Spinal cord (tissue), 10 donors: Measurements from ENCODE around the gene KCNH8. TPM values are rescaled to one million over a fixed set of nuclear protein-coding genes. Genes with fewer than 3 reads are reported as not detected.
"Not testable (repeated sequence)": the region's sequence is repeated elsewhere in the genome, so short reads cannot be mapped to it uniquely, and the experiment has no call there.

Experiments
- DNase-seq, 6 donors: peaks; one replicate each; pipeline versions ENCODE4 v3.0.0 to v3.0.0-alpha.2; 2013 to 2015; ENCODE audit warnings: low spot score in 6 of 6, low read depth in 4 of 6
- H3K27ac ChIP-seq: one replicate; pipeline ENCODE4 v1.5.1; 2013; ENCODE audit warnings: low read depth, low read length, control low read depth
- H3K27me3 ChIP-seq: one replicate; pipeline ENCODE4 v1.6.1; 2013; ENCODE audit warnings: low read length; ENCODE audit not compliant: control insufficient read depth, insufficient read depth
- H3K36me3 ChIP-seq: one replicate; pipeline ENCODE4 v1.6.1; 2013; ENCODE audit warnings: low read length; ENCODE audit not compliant: control insufficient read depth, insufficient read depth
- H3K4me1 ChIP-seq: one replicate; pipeline ENCODE4 v1.6.1; 2013; ENCODE audit warnings: low read length; ENCODE audit not compliant: control insufficient read depth, insufficient read depth
- H3K4me3 ChIP-seq: one replicate; pipeline ENCODE4 v1.5.1; 2013; ENCODE audit warnings: low read depth, low read length, control low read depth
- H3K9me3 ChIP-seq: one replicate; pipeline ENCODE4 v1.6.1; 2013; ENCODE audit warnings: low read length; ENCODE audit not compliant: control insufficient read depth, insufficient read depth
- WGBS: methylation state at CpG from one replicate; pipeline ENCODE4 v1.1.5; 2013; ENCODE audit warnings: missing lambda C conversion rate; ENCODE audit not compliant: insufficient coverage; 5-methylcytosine and 5-hydroxymethylcytosine counted together
- polyA plus RNA-seq, 2 donors: library from polyadenylated mRNA; unstranded; fragments of 120-200 nt; gene quantifications; one replicate each; pipeline ENCODE4 v1.2.1, GENCODE V29; 2013; ENCODE audit not compliant: insufficient read length in 2 of 2
- total RNA-seq, 2 donors: library from RNA; depleted of rRNA in 1 of 2; stranded (reverse); fragments of 120-200 nt in 1 of 2; fragments of >200 nt in 1 of 2; gene quantifications; one replicate each; pipeline versions ENCODE4 v1.2.3 to v1.2.4, GENCODE V29; 2013 to 2014
- donor health status: healthy.

Gene KCNH8
- total and polyA plus RNA-seq, 4 donors: 4.1 to 10.6 (median 7.8) TPM

GRCh38 chr3:19231792-19232461, 83.6 kb downstream of the KCNH8 start:
- no peaks in the 10 kb centered on the region for H3K27me3 ChIP-seq

GRCh38 chr3:19232566-19232965, 84.3 kb downstream of the KCNH8 start:
- DNase-seq: no peak
- Histone ChIP-seq H3K4me3 (no peak overlapping the region), H3K36me3 (peaks cover 3% of the 10 kb centered on the region), H3K27ac (no peak overlapping the region), H3K27me3 (no peaks in the 10 kb centered on the region), H3K9me3 (no peaks in the 10 kb centered on the region), H3K4me1 (no peaks in the 10 kb centered on the region)
- 52% methylated on average over 2 of the region's 2 CpGs for WGBS

More at GRCh38 chr3:19231792-19232461, 83.6 kb downstream of the KCNH8 start:
- peaks cover 3% of the 10 kb centered on the region for H3K36me3 ChIP-seq
- no peaks in the 10 kb centered on the region for H3K4me1 ChIP-seq
- WGBS: 80% methylated on average over 2 of the region's 4 CpGs
- H3K9me3 ChIP-seq: no peaks in the 10 kb centered on the region
- no peak overlapping the region for H3K4me3 ChIP-seq
- peak in 1 of 6 donors; percentile 7 for DNase-seq
- no peak overlapping the region for H3K27ac ChIP-seq

- H3K4me1 ChIP-seq, H3K36me3 ChIP-seq, H3K9me3 ChIP-seq, H3K4me3 ChIP-seq, DNase-seq, H3K27me3 ChIP-seq, H3K27ac ChIP-seq: not testable (repeated sequence)
- 91% methylated on average over 53 of the region's 53 CpGs for WGBS
These were observed 85.8 kb downstream of the KCNH8 start for GRCh38 chr3:19233882-19234784.

GRCh38 chr3:19248143-19248542, 99.8 kb downstream of the KCNH8 start:
- no peak overlapping the region for H3K4me3 ChIP-seq
- no peaks in the 10 kb centered on the region for H3K36me3 ChIP-seq
- no peaks in the 10 kb centered on the region for H3K9me3 ChIP-seq
- H3K27me3 ChIP-seq: no peaks in the 10 kb centered on the region
- 86% methylated on average over 1 of the region's 2 CpGs for WGBS
- no peak overlapping the region for H3K27ac ChIP-seq
- DNase-seq: no peak
- H3K4me1 ChIP-seq: no peaks in the 10 kb centered on the region

GRCh38 chr3:19248767-19249166, 100.5 kb downstream of the KCNH8 start:
- no peak overlapping the region for H3K27ac ChIP-seq
- no peaks in the 10 kb centered on the region for H3K9me3 ChIP-seq
- no peak for DNase-seq
- no peaks in the 10 kb centered on the region for H3K4me1 ChIP-seq
- no peaks in the 10 kb centered on the region for H3K36me3 ChIP-seq
- WGBS: no CpG with 5 or more reads among the region's 1 CpG
- H3K27me3 ChIP-seq: no peaks in the 10 kb centered on the region
- no peak overlapping the region for H3K4me3 ChIP-seq

GRCh38 chr3:19250959-19251610, 102.8 kb downstream of the KCNH8 start:
- H3K4me3 ChIP-seq: no peak overlapping the region
- no peak for DNase-seq
- H3K4me1 ChIP-seq: no peaks in the 10 kb centered on the region
- no peak overlapping the region for H3K27ac ChIP-seq
- H3K27me3 ChIP-seq: no peaks in the 10 kb centered on the region
- 69% methylated on average over 4 of the region's 6 CpGs for WGBS
- no peaks in the 10 kb centered on the region for H3K36me3 ChIP-seq
- peaks cover 4% of the 10 kb centered on the region for H3K9me3 ChIP-seq

- no peak overlapping the region for H3K4me3 ChIP-seq
- no peak overlapping the region for H3K27ac ChIP-seq
- H3K9me3 ChIP-seq: peaks cover 4% of the 10 kb centered on the region
- no peaks in the 10 kb centered on the region for H3K27me3 ChIP-seq
- no peaks in the 10 kb centered on the region for H3K4me1 ChIP-seq
- no peaks in the 10 kb centered on the region for H3K36me3 ChIP-seq
- DNase-seq: no peak
- WGBS: no CpG with 5 or more reads among the region's 2 CpGs
These were observed 105.9 kb downstream of the KCNH8 start for GRCh38 chr3:19254189-19254588.

GRCh38 chr3:19254784-19255338, 106.6 kb downstream of the KCNH8 start:
- WGBS: 100% methylated on average over 1 of the region's 5 CpGs
- H3K27me3 ChIP-seq: no peaks in the 10 kb centered on the region
- DNase-seq: no peak

GRCh38 chr3:19256313-19256712, 108.0 kb downstream of the KCNH8 start:
- H3K27ac ChIP-seq: no peak overlapping the region
- no peaks in the 10 kb centered on the region for H3K36me3 ChIP-seq
- no peaks in the 10 kb centered on the region for H3K27me3 ChIP-seq
- 78% methylated on average over 3 of the region's 5 CpGs for WGBS
- no peak overlapping the region for H3K4me3 ChIP-seq
- H3K9me3 ChIP-seq: peaks cover 4% of the 10 kb centered on the region
- DNase-seq: no peak
- H3K4me1 ChIP-seq: no peaks in the 10 kb centered on the region

More at GRCh38 chr3:19254784-19255338, 106.6 kb downstream of the KCNH8 start:
- no peak overlapping the region for H3K27ac ChIP-seq
- H3K4me1 ChIP-seq: no peaks in the 10 kb centered on the region
- peaks cover 4% of the 10 kb centered on the region for H3K9me3 ChIP-seq
- H3K36me3 ChIP-seq: no peaks in the 10 kb centered on the region
- no peak overlapping the region for H3K4me3 ChIP-seq
